Umbilical cord (tissue), 2 donors: ENCODE measurements around the gene HAVCR2. TPM values are rescaled to one million over a fixed set of nuclear protein-coding genes. Genes with fewer than 3 reads are reported as not detected.

ENCODE experiments used
- DNase-seq: peaks from one replicate; pipeline ENCODE4 v3.0.0-alpha.2; 2015; ENCODE audit warnings: low spot score
- total RNA-seq: library from RNA; depleted of rRNA; stranded (reverse); fragments of >200 nt; gene quantifications from one replicate; pipeline ENCODE4 v1.2.3, GENCODE V29; 2014; ENCODE audit warnings: low replicate concordance; ENCODE audit not compliant: insufficient read depth

The HAVCR2 gene
- 19.7 TPM for total RNA-seq

GRCh38 chr5:157108976-157109375, at the start of gene HAVCR2:
Gene HAVCR2 (minus strand): TSS chr5:157109044. CDS start chr5:157108983, 61 bp downstream.
- no peak for DNase-seq

- DNase-seq: no peak
Measured at GRCh38 chr5:157157293-157157891, 48.5 kb upstream of the HAVCR2 start.

GRCh38 chr5:157155297-157155696, 46.5 kb upstream of the HAVCR2 start:
- no peak for DNase-seq

GRCh38 chr5:157150995-157151394, 42.2 kb upstream of the HAVCR2 start:
- DNase-seq: no peak

GRCh38 chr5:157148734-157149615, 40.1 kb upstream of the HAVCR2 start:
- peak; percentile 86 for DNase-seq

- DNase-seq: no peak
Measured at GRCh38 chr5:157143127-157143971, 34.5 kb upstream of the HAVCR2 start.

- peak; percentile 100 for DNase-seq
Measured at GRCh38 chr5:157142317-157143126, 33.7 kb upstream of the HAVCR2 start, which contains the start of gene MED7. Gene MED7 (minus strand): TSS chr5:157142865. CDS start chr5:157139431, 3,434 bp downstream.

- DNase-seq: no peak
Measured at GRCh38 chr5:157137691-157138090, 28.8 kb upstream of the HAVCR2 start.

- no peak for DNase-seq
Measured at GRCh38 chr5:157132281-157132612, 23.4 kb upstream of the HAVCR2 start.

GRCh38 chr5:157130925-157131324, 22.1 kb upstream of the HAVCR2 start:
- peak; percentile 56 for DNase-seq

- DNase-seq: no peak
Measured at GRCh38 chr5:157121709-157122108, 12.9 kb upstream of the HAVCR2 start.

GRCh38 chr5:157120102-157120501, 11.3 kb upstream of the HAVCR2 start:
- DNase-seq: no peak

- no peak for DNase-seq
Measured at GRCh38 chr5:157116483-157116954, 7.7 kb upstream of the HAVCR2 start.

GRCh38 chr5:157115502-157115901, 6.7 kb upstream of the HAVCR2 start:
- no peak for DNase-seq

- no peak for DNase-seq
Measured at GRCh38 chr5:157115012-157115411, 6.2 kb upstream of the HAVCR2 start.

- no peak for DNase-seq
Measured at GRCh38 chr5:157113002-157113401, 4.2 kb upstream of the HAVCR2 start.

- DNase-seq: no peak
Measured at GRCh38 chr5:157109744-157110143, 900 bp upstream of the HAVCR2 start.

- DNase-seq: no peak
Measured at GRCh38 chr5:157107508-157107907, 1.3 kb downstream of the HAVCR2 start.

GRCh38 chr5:157106630-157107461, 2.0 kb downstream of the HAVCR2 start:
- DNase-seq: no peak

GRCh38 chr5:157100140-157100679, 8.6 kb downstream of the HAVCR2 start:
- DNase-seq: no peak
